Measurements from ENCODE around the gene STK33.

DNA sequence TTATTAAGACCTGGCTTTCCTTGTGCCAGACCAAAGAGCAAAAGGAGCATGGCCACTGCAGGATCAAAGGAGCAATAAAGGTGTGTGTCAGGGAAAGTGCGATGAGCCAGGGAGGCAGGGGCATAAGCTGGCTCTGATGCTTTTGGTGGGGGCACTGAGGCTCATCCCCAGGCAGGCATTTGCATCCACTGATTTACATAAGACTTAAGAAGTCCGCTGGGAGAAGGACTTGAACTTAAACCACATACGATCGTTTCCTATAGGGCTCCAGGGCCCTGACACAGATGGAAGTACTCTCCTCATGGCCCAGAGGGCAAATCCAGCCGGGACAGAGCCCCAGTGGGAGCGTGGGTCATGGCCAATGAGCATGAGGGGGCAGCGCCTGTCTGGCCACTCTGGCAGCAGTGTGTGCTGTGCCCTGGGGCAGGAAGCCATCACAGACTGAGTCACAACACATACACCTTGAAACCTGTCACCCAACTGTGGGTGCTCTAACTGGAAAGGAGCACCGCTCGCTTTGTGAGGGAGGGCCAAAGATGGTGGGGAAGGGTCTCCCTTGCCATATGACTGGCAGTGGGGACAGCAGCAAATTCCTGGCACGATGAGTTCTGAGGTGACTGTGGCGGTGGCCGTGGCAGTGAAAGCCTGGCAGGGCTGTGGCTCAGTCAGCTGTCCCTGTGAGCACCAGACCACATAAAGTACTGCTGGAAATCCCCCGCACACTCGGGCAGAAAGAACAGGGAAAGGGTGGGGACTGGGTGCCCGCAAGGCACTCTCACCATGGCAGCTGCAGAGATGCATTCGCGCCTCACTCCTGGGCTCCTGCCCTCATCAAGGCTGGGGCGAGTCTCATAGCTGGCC, 251.0 kb downstream of the STK33 start:
- TF ChIP-seq, protein P1, sequence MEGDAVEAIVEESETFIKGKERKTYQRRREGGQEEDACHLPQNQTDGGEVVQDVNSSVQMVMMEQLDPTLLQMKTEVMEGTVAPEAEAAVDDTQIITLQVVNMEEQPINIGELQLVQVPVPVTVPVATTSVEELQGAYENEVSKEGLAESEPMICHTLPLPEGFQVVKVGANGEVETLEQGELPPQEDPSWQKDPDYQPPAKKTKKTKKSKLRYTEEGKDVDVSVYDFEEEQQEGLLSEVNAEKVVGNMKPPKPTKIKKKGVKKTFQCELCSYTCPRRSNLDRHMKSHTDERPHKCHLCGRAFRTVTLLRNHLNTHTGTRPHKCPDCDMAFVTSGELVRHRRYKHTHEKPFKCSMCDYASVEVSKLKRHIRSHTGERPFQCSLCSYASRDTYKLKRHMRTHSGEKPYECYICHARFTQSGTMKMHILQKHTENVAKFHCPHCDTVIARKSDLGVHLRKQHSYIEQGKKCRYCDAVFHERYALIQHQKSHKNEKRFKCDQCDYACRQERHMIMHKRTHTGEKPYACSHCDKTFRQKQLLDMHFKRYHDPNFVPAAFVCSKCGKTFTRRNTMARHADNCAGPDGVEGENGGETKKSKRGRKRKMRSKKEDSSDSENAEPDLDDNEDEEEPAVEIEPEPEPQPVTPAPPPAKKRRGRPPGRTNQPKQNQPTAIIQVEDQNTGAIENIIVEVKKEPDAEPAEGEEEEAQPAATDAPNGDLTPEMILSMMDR (conservative IDR thresholded peaks at IDR 0.05), result no peak
- no peak for TF ChIP-seq EZH2 (IDR thresholded peaks at IDR 0.05; ENCODE audit: low read depth)
